GM19023 (cell line): ENCODE results near the gene WWOX.
"Not testable (repeated sequence)": the region's sequence is repeated elsewhere in the genome, so short reads cannot be mapped to it uniquely, and the experiment has no call there.

ENCODE experiments used
- ATAC-seq: cut with Tn5 transposase; IDR thresholded peaks from one replicate; pipeline ENCODE4 v1.9.1; 2021; ENCODE audit warnings: mild to moderate bottlenecking, moderate library complexity; ENCODE audit not compliant: unreplicated experiment

Gene WWOX

GRCh38 chr16:79206889-79207288 lies 1107.4 kb downstream of the WWOX start:
- ATAC-seq, result no peak

GRCh38 chr16:79209308-79209707 lies 1109.9 kb downstream of the WWOX start:
- no peak for ATAC-seq

GRCh38 chr16:79210607-79211006 lies 1111.2 kb downstream of the WWOX start:
- no peak for ATAC-seq

GRCh38 chr16:79211586-79211985 lies 1112.1 kb downstream of the WWOX start:
- ATAC-seq, result no peak

GRCh38 chr16:79212114-79212791 lies 1112.8 kb downstream of the WWOX start:
- ATAC-seq, result no peak

GRCh38 chr16:79213214-79213613 lies 1113.8 kb downstream of the WWOX start:
- no peak for ATAC-seq

- ATAC-seq, result no peak
These were observed 1115.8 kb downstream of the WWOX start for GRCh38 chr16:79215289-79215688.

GRCh38 chr16:79217375-79218011 lies 1118.0 kb downstream of the WWOX start:
- ATAC-seq, result no peak

GRCh38 chr16:79218351-79218750 lies 1118.9 kb downstream of the WWOX start:
- ATAC-seq, result no peak

GRCh38 chr16:79225994-79226393 lies 1126.5 kb downstream of the WWOX start:
- not testable (repeated sequence) for ATAC-seq

GRCh38 chr16:79229361-79229760 lies 1129.9 kb downstream of the WWOX start:
- ATAC-seq, result no peak

- not testable (repeated sequence) for ATAC-seq
These were observed 1146.2 kb downstream of the WWOX start for GRCh38 chr16:79245700-79246099.

- ATAC-seq, result no peak
These were observed 1147.9 kb downstream of the WWOX start for GRCh38 chr16:79247386-79247785.

- ATAC-seq, result no peak
These were observed 1148.9 kb downstream of the WWOX start for GRCh38 chr16:79248351-79248750.

GRCh38 chr16:79250502-79251098 lies 1151.1 kb downstream of the WWOX start:
- no peak for ATAC-seq

GRCh38 chr16:79253100-79253631 lies 1153.7 kb downstream of the WWOX start:
- ATAC-seq, result no peak

GRCh38 chr16:79257953-79258490 lies 1158.6 kb downstream of the WWOX start:
- no peak for ATAC-seq

- ATAC-seq, result not testable (repeated sequence)
These were observed 1161.4 kb downstream of the WWOX start for GRCh38 chr16:79260890-79261289.

GRCh38 chr16:79261481-79261940 lies 1162.1 kb downstream of the WWOX start:
- no peak for ATAC-seq

- ATAC-seq, result no peak
These were observed 1162.6 kb downstream of the WWOX start for GRCh38 chr16:79261944-79262552.
